ENCODE measurements around the gene DIAPH3.

Gene DIAPH3

GRCh38 chr13:59635589-59635988, 528.1 kb downstream of the DIAPH3 start:
- DNase-seq (ENCODE audit: low read depth in 3 of 3), result no peak

- DNase-seq (ENCODE audit: low read depth in 3 of 3), result no peak
Measured at GRCh38 chr13:59633290-59633689, 530.4 kb downstream of the DIAPH3 start.

DNA sequence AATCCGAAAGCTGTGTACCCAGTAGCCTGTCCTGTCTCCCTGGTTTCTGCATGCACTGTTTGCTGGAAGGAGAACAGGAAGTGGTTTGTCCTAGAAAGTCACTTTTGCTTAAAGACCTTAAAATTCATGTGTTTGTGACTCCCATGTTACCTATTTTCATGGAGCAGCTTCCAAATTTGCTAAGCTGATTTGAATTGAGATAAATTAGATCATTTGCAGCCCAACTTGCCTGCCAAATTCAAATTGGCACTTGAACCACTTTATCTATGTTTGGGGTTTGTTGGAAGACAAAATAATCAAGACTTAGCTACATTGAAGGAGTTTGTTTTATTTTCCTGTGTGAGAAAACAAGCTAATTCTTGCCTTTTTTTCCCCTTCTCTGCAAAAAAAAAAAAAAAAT, 532.5 kb downstream of the DIAPH3 start:
- no peak for DNase-seq (ENCODE audit: low read depth in 3 of 3)

DNA sequence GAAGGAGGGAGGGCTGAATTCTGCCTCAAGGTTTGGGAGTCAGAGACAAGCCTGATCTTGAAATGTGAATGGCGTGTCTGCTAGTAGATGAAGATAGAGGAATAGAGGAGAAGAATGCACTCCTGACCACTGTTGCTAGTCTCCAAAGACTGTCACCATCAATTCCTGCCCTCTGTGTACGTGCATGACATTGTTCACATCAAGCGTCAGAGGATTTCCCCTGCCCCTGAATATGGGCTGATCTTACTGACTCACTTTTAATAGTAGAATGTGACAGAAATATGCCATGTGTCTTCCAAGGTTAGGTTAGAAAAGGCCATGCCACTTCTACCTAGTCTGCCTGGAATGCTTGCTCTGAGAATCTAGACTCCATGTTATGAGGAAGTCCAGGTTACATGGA, 538.6 kb downstream of the DIAPH3 start:
- no peak for DNase-seq (ENCODE audit: low read depth in 3 of 3)

- no peak for DNase-seq (ENCODE audit: low read depth in 3 of 3)
Measured at GRCh38 chr13:59623206-59623915, 540.4 kb downstream of the DIAPH3 start.

DNA sequence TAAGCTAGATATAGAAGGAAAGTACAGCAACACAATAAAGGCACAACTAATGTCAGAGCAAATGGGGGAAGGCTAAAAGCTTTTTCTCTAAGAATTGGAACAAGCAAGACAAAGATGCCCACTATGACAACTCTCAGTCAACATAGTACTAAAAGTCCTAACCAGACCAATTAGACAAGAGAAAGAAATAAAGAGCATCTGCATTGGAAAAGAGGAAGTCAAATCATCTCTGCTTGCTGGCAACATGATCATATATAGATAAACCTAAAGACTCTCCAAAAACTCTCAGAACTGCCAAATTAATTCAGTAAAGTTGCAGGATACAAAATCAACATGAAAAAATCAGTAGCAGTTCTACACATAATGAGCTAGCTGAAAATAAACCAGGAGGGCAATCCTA, 542.0 kb downstream of the DIAPH3 start:
- DNase-seq (ENCODE audit: low read depth in 3 of 3), result no peak

All from stimulated activated CD4-positive, alpha-beta T cell treated with anti-CD3 and anti-CD28 coated beads, TNF-alpha, amount 100 ng/mL, for 4 hours (primary cell).